GM13976 (cell line): ENCODE data around the gene FAM200A.

Source experiments
- DNase-seq: peaks from one replicate; pipeline ENCODE4 v3.0.0; 2012; ENCODE audit warnings: low spot score
- in situ Hi-C: fragments of 300-500 bp; cut with MboI; formaldehyde crosslinking; loops from one replicate; pipeline ENCODE4 v1.12.0; 2022; ENCODE audit warnings: low sequenced_read_pairs, mixed read lengths, inconsistent platforms; ENCODE audit not compliant: unreplicated experiment
- TF ChIP-seq, protein P1 (sequence below): IDR thresholded peaks from 2 replicates; pipeline ENCODE4 v1.5.1; 2012; ENCODE audit warnings: borderline replicate concordance, mild to moderate bottlenecking; ENCODE audit not compliant: insufficient read depth; ENCODE audit errors: extremely low read depth, missing control alignments, control extremely low read depth

Gene FAM200A

GRCh38 chr7:99543916-99544315, 8.0 kb downstream of the FAM200A start:
- TF ChIP-seq, protein P1, sequence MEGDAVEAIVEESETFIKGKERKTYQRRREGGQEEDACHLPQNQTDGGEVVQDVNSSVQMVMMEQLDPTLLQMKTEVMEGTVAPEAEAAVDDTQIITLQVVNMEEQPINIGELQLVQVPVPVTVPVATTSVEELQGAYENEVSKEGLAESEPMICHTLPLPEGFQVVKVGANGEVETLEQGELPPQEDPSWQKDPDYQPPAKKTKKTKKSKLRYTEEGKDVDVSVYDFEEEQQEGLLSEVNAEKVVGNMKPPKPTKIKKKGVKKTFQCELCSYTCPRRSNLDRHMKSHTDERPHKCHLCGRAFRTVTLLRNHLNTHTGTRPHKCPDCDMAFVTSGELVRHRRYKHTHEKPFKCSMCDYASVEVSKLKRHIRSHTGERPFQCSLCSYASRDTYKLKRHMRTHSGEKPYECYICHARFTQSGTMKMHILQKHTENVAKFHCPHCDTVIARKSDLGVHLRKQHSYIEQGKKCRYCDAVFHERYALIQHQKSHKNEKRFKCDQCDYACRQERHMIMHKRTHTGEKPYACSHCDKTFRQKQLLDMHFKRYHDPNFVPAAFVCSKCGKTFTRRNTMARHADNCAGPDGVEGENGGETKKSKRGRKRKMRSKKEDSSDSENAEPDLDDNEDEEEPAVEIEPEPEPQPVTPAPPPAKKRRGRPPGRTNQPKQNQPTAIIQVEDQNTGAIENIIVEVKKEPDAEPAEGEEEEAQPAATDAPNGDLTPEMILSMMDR, result no peak
- DNase-seq, result no peak
- in situ Hi-C loops, result no loop called here

GRCh38 chr7:99543081-99543671, 8.7 kb downstream of the FAM200A start:
- TF ChIP-seq, protein P1, result no peak
- no peak for DNase-seq
- in situ Hi-C loops, result no loop called here

DNA sequence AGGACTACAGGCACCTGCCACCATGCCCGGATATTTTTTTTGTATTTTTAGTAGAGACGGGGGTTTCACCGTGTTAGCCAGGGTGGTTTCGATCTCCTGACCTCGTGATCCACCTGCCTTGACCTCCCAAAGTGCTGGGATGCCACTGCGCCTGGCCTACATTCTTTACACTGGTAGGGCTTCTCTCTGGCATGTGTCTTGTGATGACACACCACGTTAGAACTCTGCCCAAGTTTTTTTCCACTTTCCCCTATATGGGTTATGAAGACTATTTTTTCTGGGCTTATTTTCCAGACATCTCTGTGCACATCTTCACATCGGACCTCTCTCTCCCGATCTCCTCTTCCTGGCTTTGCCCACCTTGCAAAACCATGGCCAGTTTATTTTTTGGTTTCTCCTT, 10.7 kb downstream of the FAM200A start:
- no peak for DNase-seq
- TF ChIP-seq, protein P1, result no peak
- in situ Hi-C loops, result no loop called here

DNA sequence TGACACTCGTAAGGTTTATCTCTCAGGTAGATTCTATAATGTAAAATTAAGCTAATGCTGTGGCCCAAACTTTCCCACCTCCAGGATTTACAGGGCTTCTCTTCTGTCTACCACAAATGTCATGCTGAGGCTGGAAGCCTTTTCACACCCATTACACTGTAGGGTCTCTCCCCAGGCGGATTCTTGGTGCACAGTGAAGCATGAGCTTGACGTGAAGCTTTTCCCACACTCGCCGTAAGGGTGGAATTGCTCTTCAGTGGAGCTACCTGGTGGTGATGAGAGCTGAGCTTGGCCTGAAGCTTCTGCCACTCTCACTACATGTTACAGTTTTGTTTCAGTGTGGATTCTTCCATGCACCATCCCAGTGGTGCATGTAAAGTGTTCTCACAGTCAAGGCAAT, 11.4 kb downstream of the FAM200A start:
- in situ Hi-C loops, result no loop called here
- TF ChIP-seq, protein P1, result no peak
- no peak for DNase-seq

GRCh38 chr7:99539213-99539811, 12.6 kb downstream of the FAM200A start:
- DNase-seq, result no peak
- TF ChIP-seq, protein P1, result no peak
- in situ Hi-C loops, result no loop called here

GRCh38 chr7:99535667-99536066, 16.2 kb downstream of the FAM200A start:
- TF ChIP-seq, protein P1, result no peak
- in situ Hi-C loops, result no loop called here
- DNase-seq, result no peak
